Natural killer cell (primary cell): ENCODE measurements around the gene ANXA5. TPM values are rescaled to one million over a fixed set of nuclear protein-coding genes. Genes with fewer than 3 reads are reported as not detected.

Experiments used
- ATAC-seq, 3 donors: fragments of 150-1000 bp in 2 of 3; fragments of 200-7000 bp in 1 of 3; cut with Tn5 transposase; 1 replicate in 1 of 3; 2 replicates in 2 of 3; pipeline ENCODE4 v1.10.0; 2021; ENCODE audit warnings: mild to moderate bottlenecking in 2 of 3, moderate library complexity in 2 of 3
- DNase-seq, 2 donors: peaks; one replicate each; pipeline versions ENCODE4 v3.0.0 to v3.0.0-alpha.2; 2013 to 2021; ENCODE audit warnings: mixed read lengths in 1 of 2
- H3K27ac ChIP-seq: one replicate; pipeline ENCODE4 v1.5.1; 2013; ENCODE audit warnings: mild to moderate bottlenecking, low read length
- H3K27me3 ChIP-seq: one replicate; pipeline ENCODE4 v1.6.1; 2013; ENCODE audit warnings: low read length; ENCODE audit not compliant: control insufficient read depth, insufficient read depth
- H3K36me3 ChIP-seq: one replicate; pipeline ENCODE4 v1.6.1; 2013; ENCODE audit warnings: low read length; ENCODE audit not compliant: control insufficient read depth, insufficient read depth
- H3K4me1 ChIP-seq: one replicate; pipeline ENCODE4 v1.6.1; 2013; ENCODE audit warnings: low read length; ENCODE audit not compliant: control insufficient read depth, insufficient read depth
- H3K4me3 ChIP-seq: one replicate; pipeline ENCODE4 v1.5.1; 2013; ENCODE audit warnings: low read length
- H3K9me3 ChIP-seq: one replicate; pipeline ENCODE4 v1.6.1; 2013; ENCODE audit warnings: low read length; ENCODE audit not compliant: control insufficient read depth, insufficient read depth
- H3K27ac Mint-ChIP-seq, 2 donors: one replicate each; pipeline ENCODE4 v1.8.0; 2022; ENCODE audit warnings: mild to moderate bottlenecking in 2 of 2, mixed read lengths in 2 of 2, moderate library complexity in 1 of 2
- H3K27me3 Mint-ChIP-seq, 2 donors: one replicate each; pipeline ENCODE4 v1.8.0; 2022; ENCODE audit warnings: low read depth in 2 of 2, mixed read lengths in 2 of 2
- H3K36me3 Mint-ChIP-seq: one replicate; pipeline ENCODE4 v1.8.0; 2022; ENCODE audit warnings: mixed read lengths
- H3K4me1 Mint-ChIP-seq, 2 donors: one replicate each; pipeline ENCODE4 v1.8.0; 2022; ENCODE audit warnings: mixed read lengths in 2 of 2
- H3K4me3 Mint-ChIP-seq: one replicate; pipeline ENCODE4 v1.8.0; 2022; ENCODE audit warnings: mild to moderate bottlenecking, moderate library complexity, mixed read lengths
- H3K9me3 Mint-ChIP-seq, 2 donors: one replicate each; pipeline ENCODE4 v1.8.0; 2022; ENCODE audit warnings: mixed read lengths in 2 of 2
- WGBS: methylation state at CpG from one replicate; pipeline ENCODE4 v1.1.7; 2013; ENCODE audit warnings: missing lambda C conversion rate; ENCODE audit not compliant: insufficient coverage; 5-methylcytosine and 5-hydroxymethylcytosine counted together
- intact Hi-C: fragments of 100-400 bp; cut with micrococcal nuclease; formaldehyde crosslinking; loops from one replicate; pipeline ENCODE4 v1.14.2; 2022
- total RNA-seq, 4 donors: library from RNA; stranded (reverse); fragments of 120-200 nt in 1 of 4; gene quantifications; one replicate each; pipeline versions ENCODE4 v1.2.3 to v1.2.4, GENCODE V29; 2013 to 2022
- TF ChIP-seq, protein P1 (sequence below): fragments of 200-600 bp; IDR thresholded peaks from one replicate; pipeline ENCODE4 v1.8.0; 2022; ENCODE audit warnings: antibody characterized with exemption

The ANXA5 gene
- total RNA-seq, 3 donors from 2014 or later (not counting 1 experiment from before 2014, with no cell fraction given), result 24.9 to 74.4 (median 33.1) TPM

DNA sequence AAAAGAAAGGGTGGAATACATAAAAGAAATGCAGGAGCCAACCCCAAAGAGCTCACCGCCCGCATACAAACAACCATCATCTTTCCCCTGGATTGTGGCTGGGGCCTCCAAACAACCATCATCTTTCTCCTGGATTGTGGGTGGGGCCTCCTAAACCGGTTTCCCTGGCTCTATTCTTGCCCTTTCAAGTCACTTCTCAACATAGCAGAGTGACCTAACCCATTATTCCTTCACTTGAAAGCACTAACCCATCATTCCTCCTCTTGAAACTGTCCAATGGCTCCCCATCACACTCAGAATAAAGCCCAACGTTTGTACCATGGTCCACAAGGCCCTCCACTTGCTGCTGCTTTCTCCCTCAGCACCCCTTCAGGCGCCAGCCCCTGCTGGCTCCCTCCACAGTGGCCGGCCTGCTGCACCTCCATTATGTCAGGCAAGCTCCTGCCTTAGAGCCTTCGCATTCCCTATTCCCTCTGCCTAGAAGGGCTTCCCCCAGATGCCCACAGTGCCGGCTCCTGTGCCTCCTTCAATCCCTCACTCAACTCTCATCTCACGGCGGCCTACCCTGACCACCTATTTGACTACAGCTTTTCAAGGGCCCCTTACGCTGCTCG lies 44.1 kb upstream of the ANXA5 start:
- Mint-ChIP-seq H3K27ac (no peak overlapping the region), H3K4me3 (no peak overlapping the region), H3K4me1 (no peaks in the 10 kb centered on the region), H3K27me3 (peaks cover 10% of the 10 kb centered on the region in 2 donors), H3K9me3 (no peaks in the 10 kb centered on the region), H3K36me3 (no peaks in the 10 kb centered on the region)
- WGBS, result 87% methylated on average over 12 of the region's 12 CpGs
- DNase-seq, result no peak
- Histone ChIP-seq H3K36me3 (no peaks in the 10 kb centered on the region), H3K27ac (no peak overlapping the region), H3K27me3 (no peaks in the 10 kb centered on the region), H3K4me1 (no peaks in the 10 kb centered on the region), H3K9me3 (no peaks in the 10 kb centered on the region), H3K4me3 (no peak overlapping the region)
- intact Hi-C loops, result no loop called here
- TF ChIP-seq, protein P1, sequence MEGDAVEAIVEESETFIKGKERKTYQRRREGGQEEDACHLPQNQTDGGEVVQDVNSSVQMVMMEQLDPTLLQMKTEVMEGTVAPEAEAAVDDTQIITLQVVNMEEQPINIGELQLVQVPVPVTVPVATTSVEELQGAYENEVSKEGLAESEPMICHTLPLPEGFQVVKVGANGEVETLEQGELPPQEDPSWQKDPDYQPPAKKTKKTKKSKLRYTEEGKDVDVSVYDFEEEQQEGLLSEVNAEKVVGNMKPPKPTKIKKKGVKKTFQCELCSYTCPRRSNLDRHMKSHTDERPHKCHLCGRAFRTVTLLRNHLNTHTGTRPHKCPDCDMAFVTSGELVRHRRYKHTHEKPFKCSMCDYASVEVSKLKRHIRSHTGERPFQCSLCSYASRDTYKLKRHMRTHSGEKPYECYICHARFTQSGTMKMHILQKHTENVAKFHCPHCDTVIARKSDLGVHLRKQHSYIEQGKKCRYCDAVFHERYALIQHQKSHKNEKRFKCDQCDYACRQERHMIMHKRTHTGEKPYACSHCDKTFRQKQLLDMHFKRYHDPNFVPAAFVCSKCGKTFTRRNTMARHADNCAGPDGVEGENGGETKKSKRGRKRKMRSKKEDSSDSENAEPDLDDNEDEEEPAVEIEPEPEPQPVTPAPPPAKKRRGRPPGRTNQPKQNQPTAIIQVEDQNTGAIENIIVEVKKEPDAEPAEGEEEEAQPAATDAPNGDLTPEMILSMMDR, result no peak
- no peak for ATAC-seq

DNA sequence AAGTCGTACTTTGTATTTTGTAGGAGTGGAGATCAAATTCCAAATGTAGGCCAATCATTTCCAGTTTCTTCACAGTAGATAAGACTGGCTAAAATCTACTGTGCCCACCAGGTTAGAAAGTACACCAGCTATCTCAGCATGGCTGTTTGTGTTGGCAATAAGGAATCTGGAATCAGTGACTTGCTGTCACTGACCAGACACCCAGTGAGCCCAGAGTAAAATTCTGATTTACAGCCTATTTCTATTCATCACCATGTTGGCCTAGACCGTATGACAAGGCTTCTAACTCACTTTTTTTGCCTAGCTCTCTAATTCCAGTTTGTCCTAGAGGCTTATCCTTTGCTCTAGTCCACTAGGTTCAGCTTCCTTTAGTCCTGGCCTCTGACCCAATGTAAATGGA lies 42.8 kb upstream of the ANXA5 start:
- no peaks in the 10 kb centered on the region for H3K27me3 ChIP-seq
- Mint-ChIP-seq H3K36me3 (no peaks in the 10 kb centered on the region), H3K4me3 (no peak overlapping the region), H3K4me1 (no peaks in the 10 kb centered on the region), H3K9me3 (no peaks in the 10 kb centered on the region), H3K27ac (no peak overlapping the region), H3K27me3 (peaks cover 12 to 14% of the 10 kb centered on the region in 2 donors)
- TF ChIP-seq, protein P1, result no peak
- no peaks in the 10 kb centered on the region for H3K36me3 ChIP-seq
- WGBS, result 95% methylated on average over 2 of the region's 2 CpGs
- intact Hi-C loops, result no loop called here
- no peaks in the 10 kb centered on the region for H3K9me3 ChIP-seq
- ATAC-seq (no peak), DNase-seq (no peak)
- H3K4me1 ChIP-seq, result no peaks in the 10 kb centered on the region
- H3K27ac ChIP-seq, result no peak overlapping the region
- H3K4me3 ChIP-seq, result no peak overlapping the region

DNA sequence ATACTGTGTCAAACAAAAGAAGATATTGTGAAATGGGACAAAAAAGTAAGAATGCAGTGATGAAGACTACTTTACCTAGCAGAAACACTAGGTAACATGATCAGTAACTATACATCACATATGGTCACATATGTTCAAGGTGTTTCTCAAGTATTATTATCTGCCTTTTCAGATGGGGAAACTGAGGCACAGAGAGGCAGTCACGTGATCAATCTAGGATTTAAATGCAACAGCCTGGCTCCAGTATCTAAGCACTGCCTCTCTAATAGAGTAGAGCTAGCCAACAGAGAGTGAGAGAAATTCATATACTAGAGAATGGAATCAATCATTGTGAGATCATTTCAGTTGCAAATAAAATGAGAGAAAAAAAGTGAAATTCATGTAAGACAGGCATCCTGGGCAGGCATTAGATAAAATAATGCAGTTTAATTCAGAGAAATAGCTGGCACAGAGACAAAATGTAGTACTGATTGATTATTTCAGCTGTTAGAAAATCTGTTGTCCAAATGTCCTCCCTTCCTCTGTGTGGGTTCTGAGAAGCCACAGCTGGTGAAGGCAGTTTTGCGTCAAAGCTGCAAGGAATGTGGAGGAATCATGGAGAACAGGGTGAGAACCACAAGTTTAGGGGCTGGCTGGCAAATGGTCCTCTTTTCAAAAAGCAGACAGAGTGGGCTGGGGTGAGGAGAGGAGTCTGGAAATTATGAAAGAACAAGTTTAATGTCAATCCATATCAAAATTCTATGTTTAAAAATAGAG lies 42.2 kb upstream of the ANXA5 start:
- H3K36me3 Mint-ChIP-seq, result no peaks in the 10 kb centered on the region
- H3K4me3 Mint-ChIP-seq, result no peak overlapping the region
- intact Hi-C loops, result no loop called here
- no peak overlapping the region for H3K27ac ChIP-seq
- H3K27me3 Mint-ChIP-seq, result peaks cover 12 to 14% of the 10 kb centered on the region in 2 donors
- DNase-seq, result no peak
- no peaks in the 10 kb centered on the region for H3K9me3 Mint-ChIP-seq
- TF ChIP-seq, protein P1, result no peak
- no peak overlapping the region for H3K27ac Mint-ChIP-seq
- no peaks in the 10 kb centered on the region for H3K27me3 ChIP-seq
- 83% methylated on average over 2 of the region's 2 CpGs for WGBS
- H3K9me3 ChIP-seq, result no peaks in the 10 kb centered on the region
- no peaks in the 10 kb centered on the region for H3K4me1 Mint-ChIP-seq
- H3K4me1 ChIP-seq, result no peaks in the 10 kb centered on the region
- H3K4me3 ChIP-seq, result no peak overlapping the region
- no peaks in the 10 kb centered on the region for H3K36me3 ChIP-seq
- ATAC-seq, result no peak
